Transverse colon (tissue), 4 donors: Measurements from ENCODE around the gene RIOX2. TPM values are rescaled to one million over a fixed set of nuclear protein-coding genes. Genes with fewer than 3 reads are reported as not detected.

Source experiments
- DNase-seq: peaks from one replicate; pipeline ENCODE4 v3.0.0-alpha.2; 2019
- H3K27ac ChIP-seq, 4 donors: fragments of 200-600 bp; sonication (generic); 2 replicates each; pipeline ENCODE4 v1.5.1; 2016 to 2018; ENCODE audit warnings: inconsistent platforms in 4 of 4
- H3K27me3 ChIP-seq: fragments of 200-600 bp; sonication (generic); 2 replicates; pipeline ENCODE4 v1.5.1; 2017; ENCODE audit warnings: inconsistent platforms
- H3K36me3 ChIP-seq, 4 donors: fragments of 200-600 bp; sonication (generic); 2 replicates each; pipeline ENCODE4 v1.5.1; 2017 to 2019; ENCODE audit warnings: inconsistent platforms in 4 of 4
- H3K4me1 ChIP-seq, 4 donors: fragments of 200-600 bp; sonication (generic); 2 replicates each; pipeline ENCODE4 v1.5.1; 2017 to 2020; ENCODE audit warnings: inconsistent platforms in 4 of 4
- H3K4me3 ChIP-seq, 4 donors: fragments of 200-600 bp; sonication (generic); 1 replicate in 1 of 4; 2 replicates in 3 of 4; pipeline versions ENCODE4 v1.5.1 to v1.6.1; 2017 to 2019; ENCODE audit warnings: inconsistent platforms in 4 of 4
- H3K9me3 ChIP-seq, 2 donors: fragments of 200-600 bp; sonication (generic); 2 replicates each; pipeline ENCODE4 v1.5.1; 2017 to 2019; ENCODE audit warnings: inconsistent platforms in 2 of 2
- EP300 ChIP-seq: sonication (generic); formaldehyde crosslinking; IDR thresholded peaks from one replicate; pipeline ENCODE4 v1.6.1; 2017; ENCODE audit warnings: antibody characterized with exemption, low read depth
- POLR2A ChIP-seq: fragments of 450-650 bp; IDR thresholded peaks from one replicate; pipeline ENCODE4 v1.6.1; 2016; ENCODE audit warnings: antibody characterized with exemption, mild to moderate bottlenecking, moderate library complexity
- POLR2AphosphoS5 ChIP-seq, 3 donors: sonication (generic); formaldehyde crosslinking; IDR thresholded peaks; one replicate each; pipeline ENCODE4 v1.6.1; 2016; ENCODE audit warnings: antibody characterized with exemption in 3 of 3
- WGBS, 2 donors: methylation state at CpG; one replicate each; pipeline ENCODE4 v1.1.5; 2018; ENCODE audit warnings: low coverage in 1 of 2; 5-methylcytosine and 5-hydroxymethylcytosine counted together
- in situ Hi-C, 4 donors: fragments of 200-750 bp; cut with MboI; loops; one replicate each; pipeline versions ENCODE4 v1.15.0 to v1.15.1; 2017; ENCODE audit warnings: low sequenced_read_pairs in 3 of 4, low pct_ligation_motif_present in 1 of 4, low pct_unique_long_range_greater_than_20kb in 1 of 4
- intact Hi-C: fragments of 100-400 bp; cut with DNase I; formaldehyde crosslinking; loops from one replicate; pipeline ENCODE4 v1.15.1; 2023; ENCODE audit warnings: low total_unique reads
- total RNA-seq, 4 donors: library from RNA; depleted of rRNA; stranded (reverse); fragments of >200 nt; gene quantifications; one replicate each; pipeline ENCODE4 v1.1.0, GENCODE V29; 2016
- TF ChIP-seq, protein P1 (sequence below), 5 experiments: fragments of 200-600 bp in 3 of 5; fragments of 450-650 bp in 2 of 5; sonication (generic) in 3 of 5; IDR thresholded peaks; 1 replicate in 2 of 5; 2 replicates in 3 of 5; pipeline ENCODE4 v1.5.1; 2016 to 2017; ENCODE audit warnings: antibody characterized with exemption in 5 of 5, inconsistent platforms in 3 of 5, mild to moderate bottlenecking in 2 of 5, moderate library complexity in 1 of 5

Gene RIOX2
- total RNA-seq, 4 donors from 2014 or later: 7.5 to 20.5 (median 13.3) TPM

DNA sequence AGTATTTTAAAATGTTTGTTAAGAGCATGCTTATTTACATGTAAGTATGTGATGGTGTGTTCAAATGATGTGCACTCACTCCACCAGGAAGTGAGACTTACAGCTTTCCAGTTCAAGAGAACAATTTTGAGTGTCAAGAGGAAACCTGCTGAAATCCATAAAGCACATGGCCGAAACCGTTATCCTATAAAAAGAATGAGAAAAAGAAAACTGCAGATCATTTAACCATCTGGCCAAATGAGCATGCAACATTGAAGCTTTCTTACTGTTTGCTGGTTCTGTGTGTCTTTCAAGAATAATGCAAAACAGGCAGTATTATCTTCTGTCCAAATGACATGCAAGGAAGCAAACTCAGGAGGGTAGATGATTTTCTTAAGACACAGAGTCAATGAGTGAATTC is 36.6 kb upstream of the RIOX2 start:
- in situ Hi-C loops: no loop called here
- TF ChIP-seq, protein P1, sequence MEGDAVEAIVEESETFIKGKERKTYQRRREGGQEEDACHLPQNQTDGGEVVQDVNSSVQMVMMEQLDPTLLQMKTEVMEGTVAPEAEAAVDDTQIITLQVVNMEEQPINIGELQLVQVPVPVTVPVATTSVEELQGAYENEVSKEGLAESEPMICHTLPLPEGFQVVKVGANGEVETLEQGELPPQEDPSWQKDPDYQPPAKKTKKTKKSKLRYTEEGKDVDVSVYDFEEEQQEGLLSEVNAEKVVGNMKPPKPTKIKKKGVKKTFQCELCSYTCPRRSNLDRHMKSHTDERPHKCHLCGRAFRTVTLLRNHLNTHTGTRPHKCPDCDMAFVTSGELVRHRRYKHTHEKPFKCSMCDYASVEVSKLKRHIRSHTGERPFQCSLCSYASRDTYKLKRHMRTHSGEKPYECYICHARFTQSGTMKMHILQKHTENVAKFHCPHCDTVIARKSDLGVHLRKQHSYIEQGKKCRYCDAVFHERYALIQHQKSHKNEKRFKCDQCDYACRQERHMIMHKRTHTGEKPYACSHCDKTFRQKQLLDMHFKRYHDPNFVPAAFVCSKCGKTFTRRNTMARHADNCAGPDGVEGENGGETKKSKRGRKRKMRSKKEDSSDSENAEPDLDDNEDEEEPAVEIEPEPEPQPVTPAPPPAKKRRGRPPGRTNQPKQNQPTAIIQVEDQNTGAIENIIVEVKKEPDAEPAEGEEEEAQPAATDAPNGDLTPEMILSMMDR (IDR thresholded peaks at IDR 0.05): no peak
- TF ChIP-seq EP300: no peak
- H3K4me1 ChIP-seq: peaks cover 4 to 5% (median 4%) of the 10 kb centered on the region in 4 donors

GRCh38 chr3:98005438-98005837 is 33.2 kb upstream of the RIOX2 start:
- in situ Hi-C loops (no loop called here), intact Hi-C loops (no loop called here)
- TF ChIP-seq, protein P1 (IDR thresholded peaks at IDR 0.05): no peak
- TF ChIP-seq POLR2AphosphoS5 (IDR thresholded peaks at IDR 0.05) (no peak), EP300 (no peak), POLR2A (no peak)
- no peak for DNase-seq
- Histone ChIP-seq H3K9me3 (no peaks in the 10 kb centered on the region), H3K4me1 (no peaks in the 10 kb centered on the region), H3K36me3 (no peaks in the 10 kb centered on the region), H3K27me3 (no peaks in the 10 kb centered on the region), H3K4me3 (no peak overlapping the region), H3K27ac (no peak overlapping the region)
- WGBS, 2 donors: 74 to 79% methylated on average over 2 of the region's 2 CpGs

More for the DNA sequence above, 36.6 kb upstream of the RIOX2 start:
- Histone ChIP-seq H3K36me3 (no peaks in the 10 kb centered on the region), H3K9me3 (no peaks in the 10 kb centered on the region), H3K4me3 (no peak overlapping the region), H3K27ac (no peak overlapping the region), H3K27me3 (no peaks in the 10 kb centered on the region)
- WGBS, 2 donors: 58 to 82% methylated on average over 2 of the region's 2 CpGs
- intact Hi-C loops: no loop called here
- DNase-seq: no peak

GRCh38 chr3:98004721-98005120 is 32.5 kb upstream of the RIOX2 start:
- DNase-seq: no peak
- Histone ChIP-seq H3K4me1 (no peaks in the 10 kb centered on the region), H3K9me3 (no peaks in the 10 kb centered on the region), H3K36me3 (no peaks in the 10 kb centered on the region), H3K27ac (no peak overlapping the region), H3K4me3 (no peak overlapping the region), H3K27me3 (no peaks in the 10 kb centered on the region)
- in situ Hi-C loops (no loop called here), intact Hi-C loops (no loop called here)
- 74 to 91% methylated on average over 3 of the region's 3 CpGs for WGBS, 2 donors
- TF ChIP-seq POLR2A: no peak
- TF ChIP-seq, protein P1 (IDR thresholded peaks at IDR 0.05): no peak

DNA sequence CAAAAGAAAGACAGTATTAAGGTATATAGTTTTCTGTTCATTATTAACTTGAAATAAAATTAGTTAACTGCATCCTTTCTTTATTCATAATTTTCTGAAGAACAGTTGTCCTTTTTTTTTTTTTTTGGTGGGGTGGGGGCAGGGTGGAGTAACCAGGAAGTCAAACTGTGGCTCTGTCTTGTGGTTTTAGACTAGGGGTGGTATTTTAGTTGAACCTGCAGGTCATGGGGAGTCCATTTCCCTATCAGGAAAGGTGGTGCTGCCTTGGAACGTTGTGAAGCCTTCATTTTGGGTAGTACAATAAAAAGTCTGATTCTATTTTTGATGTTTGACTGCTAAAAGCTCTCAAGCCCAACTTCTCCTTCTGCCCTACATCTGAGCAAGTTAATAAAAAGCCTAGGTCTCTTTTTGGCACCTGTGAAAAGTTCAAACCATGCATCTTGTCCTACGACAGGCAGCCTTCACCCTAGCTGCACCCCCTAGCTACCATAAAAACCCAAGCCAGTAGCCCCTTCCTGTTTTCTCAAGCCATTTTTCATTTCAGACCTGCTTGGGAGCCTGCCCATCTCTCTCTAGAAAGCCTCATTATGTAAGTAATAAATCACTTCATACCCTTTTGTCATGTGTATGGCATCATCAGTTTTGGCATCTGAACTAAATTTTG is 31.2 kb upstream of the RIOX2 start:
- Histone ChIP-seq H3K36me3 (no peaks in the 10 kb centered on the region), H3K9me3 (no peaks in the 10 kb centered on the region), H3K4me3 (no peak overlapping the region), H3K27me3 (no peaks in the 10 kb centered on the region), H3K27ac (no peak overlapping the region), H3K4me1 (no peaks in the 10 kb centered on the region)
- TF ChIP-seq EP300 (no peak), POLR2A (no peak), POLR2AphosphoS5 (IDR thresholded peaks at IDR 0.05) (no peak)
- TF ChIP-seq, protein P1 (IDR thresholded peaks at IDR 0.05): no peak
- in situ Hi-C loops (no loop called here), intact Hi-C loops (no loop called here)
- 54 to 75% methylated on average over 1 to 2 of the region's 2 CpGs for WGBS, 2 donors
- DNase-seq: no peak
